ENCODE measurements around the gene ATP5PD.
"Not testable (repeated sequence)": the region's sequence is repeated elsewhere in the genome, so short reads cannot be mapped to it uniquely, and the experiment has no call there.

The ATP5PD gene

DNA sequence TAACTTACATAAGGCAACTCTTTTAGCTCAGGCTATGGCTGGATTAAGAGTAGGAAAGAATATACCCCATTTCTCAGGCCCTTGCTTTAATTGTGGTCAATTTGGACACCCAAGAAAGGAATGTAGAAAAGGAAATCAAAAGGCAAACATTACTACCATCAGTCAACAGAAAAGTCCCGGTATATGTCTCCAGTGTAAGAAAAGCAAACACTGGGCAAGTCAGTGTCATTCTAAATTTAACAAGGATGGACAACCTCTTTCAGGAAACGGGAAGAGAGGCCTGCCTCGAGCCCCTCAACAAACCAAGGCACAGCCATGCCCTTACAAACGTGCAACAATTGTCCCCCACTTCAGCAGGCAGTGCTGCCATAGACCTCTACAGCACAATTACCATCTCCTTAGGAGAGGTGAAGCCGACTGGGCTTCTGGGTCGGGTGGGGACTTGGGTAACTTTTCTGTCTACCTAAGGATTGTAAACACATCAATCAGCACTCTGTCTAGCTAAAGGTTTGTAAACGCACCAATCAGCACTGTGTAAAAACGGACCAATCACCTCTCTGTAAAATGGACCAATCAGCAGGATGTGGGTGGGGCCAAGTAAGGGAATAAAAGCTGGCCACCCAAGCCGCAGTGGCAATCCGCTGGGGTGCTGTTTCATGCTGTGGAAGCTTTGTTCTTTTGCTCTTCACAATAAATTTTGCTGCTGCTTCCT lies 21.9 kb downstream of the ATP5PD start:
- no peak for DNase-seq (ENCODE audit: low read depth, low spot score)

DNA sequence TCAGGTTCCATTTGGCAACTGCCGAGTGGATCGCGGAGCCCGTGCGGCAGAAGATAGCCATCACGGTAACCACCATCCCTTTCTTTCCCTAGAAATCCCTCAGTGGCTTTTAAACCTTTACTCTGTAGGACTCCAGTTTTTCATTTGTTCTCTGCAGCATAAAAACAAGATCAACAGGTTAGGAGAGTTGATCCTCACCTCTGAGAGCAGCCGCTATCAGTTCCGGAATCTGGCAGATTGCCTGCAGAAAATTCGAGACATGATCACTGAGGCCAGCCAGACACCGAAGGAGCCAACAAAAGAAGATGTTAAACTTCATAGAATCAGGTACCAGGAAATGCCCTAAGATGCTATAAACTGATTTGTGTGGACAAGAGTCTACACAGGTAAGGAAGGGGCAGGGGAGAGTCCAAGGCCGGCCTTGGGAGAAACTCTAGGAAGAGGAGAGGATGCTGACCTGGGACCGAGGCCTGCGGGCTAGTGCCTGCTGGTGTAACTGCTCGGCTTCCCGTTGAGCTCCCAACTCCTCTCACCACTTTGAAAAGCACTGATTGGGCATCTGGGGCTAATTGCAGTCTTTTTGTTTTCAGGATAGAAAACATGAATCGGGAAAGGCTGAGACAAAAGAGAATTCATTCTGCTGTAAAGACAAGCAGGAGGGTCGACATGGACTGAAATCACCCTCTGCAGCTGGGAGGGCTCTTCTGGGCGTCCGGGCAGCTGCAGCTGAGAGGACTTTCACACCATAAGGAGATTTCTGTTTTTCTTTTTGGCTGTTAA lies 26.2 kb downstream of the ATP5PD start:
- DNase-seq (ENCODE audit: low read depth, low spot score): no peak

DNA sequence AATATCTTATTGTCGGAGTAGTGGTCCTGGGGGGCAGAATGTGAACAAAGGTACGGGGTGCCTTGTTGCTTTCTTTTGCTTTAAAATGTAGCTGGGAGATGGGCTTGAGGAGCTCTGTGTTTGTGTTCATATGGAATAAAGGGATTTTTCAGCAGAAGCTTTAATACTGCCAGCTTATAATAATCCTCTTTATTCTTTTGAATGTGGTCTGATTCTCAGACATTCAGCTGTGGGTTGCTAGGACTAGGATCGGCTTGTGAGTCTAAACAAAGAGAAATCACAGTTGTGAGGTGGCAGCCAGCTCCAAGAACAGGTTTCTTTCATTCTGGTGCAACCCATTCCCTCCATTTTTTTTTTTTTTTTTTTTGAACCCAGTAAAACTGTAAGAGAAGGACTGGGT lies 27.1 kb downstream of the ATP5PD start:
- no peak for DNase-seq (ENCODE audit: low read depth, low spot score)

DNA sequence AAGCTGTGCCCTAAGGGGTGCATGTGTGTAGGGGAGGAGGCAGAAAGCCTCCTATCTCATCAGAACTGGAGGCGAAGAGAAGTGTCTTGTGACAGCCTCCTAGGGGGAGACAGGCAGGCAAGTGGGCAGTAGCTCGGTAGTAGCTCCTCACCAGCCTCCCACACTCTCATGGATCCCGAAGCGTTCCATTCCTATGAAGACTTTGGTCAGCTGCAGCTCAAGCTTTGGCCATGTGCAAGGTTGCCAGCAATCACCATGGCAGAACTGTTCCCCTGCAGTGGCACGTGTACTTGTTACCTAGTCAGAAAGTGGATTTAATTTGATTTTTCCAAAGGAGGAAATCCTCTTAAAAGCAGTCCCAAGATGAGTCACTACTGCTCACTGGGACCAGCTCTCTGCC lies 27.6 kb downstream of the ATP5PD start:
- no peak for DNase-seq (ENCODE audit: low read depth, low spot score)

DNA sequence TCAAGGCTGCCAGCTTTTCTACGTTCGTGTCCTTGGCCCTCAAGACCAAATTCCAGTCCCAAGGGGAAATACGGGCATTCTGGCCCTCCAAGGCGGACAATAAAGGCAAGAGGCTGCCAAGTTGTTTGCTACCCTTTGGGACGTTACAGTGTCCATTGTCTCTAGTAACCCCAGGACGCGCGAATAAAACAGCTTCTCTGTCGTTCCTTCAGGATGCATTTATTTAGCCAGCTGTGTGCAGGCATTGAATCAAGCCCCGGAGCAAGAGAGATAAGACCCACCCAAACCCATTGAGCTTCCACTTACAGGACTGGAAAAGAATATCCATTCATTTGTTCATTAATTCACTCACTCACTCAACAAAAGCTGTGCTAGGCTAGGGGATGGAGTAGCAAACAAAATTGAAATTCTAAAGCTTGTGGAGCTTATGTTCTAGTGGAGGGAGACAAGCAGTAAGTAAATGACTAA lies 33.6 kb downstream of the ATP5PD start:
- DNase-seq (ENCODE audit: low read depth, low spot score): no peak

DNA sequence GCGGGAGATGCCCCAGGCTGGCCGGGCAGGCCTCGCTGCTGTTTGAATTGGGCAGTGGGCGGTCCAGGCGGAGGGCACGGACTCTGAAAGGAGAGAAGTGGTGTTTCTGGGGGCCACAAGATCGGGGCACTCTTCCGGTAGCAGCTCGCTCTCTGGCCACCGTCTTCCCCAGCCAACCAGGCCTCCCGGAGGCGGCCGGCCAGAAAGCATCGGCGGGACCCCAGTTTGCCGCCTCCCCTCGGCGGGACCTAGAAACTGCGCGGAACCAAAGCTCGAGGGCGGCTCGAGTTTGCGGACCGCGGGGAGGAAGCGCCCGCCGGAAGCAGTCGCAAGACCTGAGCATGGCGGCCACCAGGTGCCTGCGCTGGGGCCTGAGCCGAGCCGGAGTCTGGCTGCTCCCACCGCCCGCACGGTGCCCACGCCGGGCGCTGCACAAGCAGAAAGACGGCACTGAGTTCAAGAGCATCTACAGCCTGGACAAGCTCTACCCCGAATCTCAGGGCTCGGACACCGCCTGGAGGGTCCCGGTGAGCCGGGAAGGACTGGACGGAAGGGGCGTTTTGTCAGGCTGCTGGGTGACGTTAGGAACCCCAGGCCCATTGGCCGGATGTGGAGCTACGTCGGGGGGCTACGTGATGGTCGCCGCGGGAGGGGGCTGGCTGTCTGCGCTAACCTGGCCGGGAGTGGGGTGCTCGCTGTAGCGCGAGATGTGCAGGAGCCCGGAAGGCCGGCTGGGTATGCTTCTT lies 34.2 kb downstream of the ATP5PD start, which contains the start of gene MRPL58:
Gene MRPL58, plus strand, starts transcription at position 325 of the 746 bp plus-strand sequence. Its CDS starts 17 bp downstream, at position 342.
- DNase-seq (ENCODE audit: low read depth, low spot score): peak; percentile 41

DNA sequence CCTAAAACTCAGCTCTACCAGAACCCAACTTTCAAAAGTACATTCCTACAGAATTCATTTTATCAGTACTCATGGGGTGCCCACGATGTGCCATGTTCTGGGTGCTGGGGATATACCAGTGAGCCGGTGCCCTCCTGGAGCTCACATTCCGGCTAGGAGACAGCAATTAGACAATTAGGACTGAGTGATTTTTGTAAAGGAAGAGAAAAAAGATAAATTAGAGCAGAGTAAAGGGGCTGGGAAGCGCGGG lies 34.7 kb downstream of the ATP5PD start:
- no peak for DNase-seq (ENCODE audit: low read depth, low spot score)

DNA sequence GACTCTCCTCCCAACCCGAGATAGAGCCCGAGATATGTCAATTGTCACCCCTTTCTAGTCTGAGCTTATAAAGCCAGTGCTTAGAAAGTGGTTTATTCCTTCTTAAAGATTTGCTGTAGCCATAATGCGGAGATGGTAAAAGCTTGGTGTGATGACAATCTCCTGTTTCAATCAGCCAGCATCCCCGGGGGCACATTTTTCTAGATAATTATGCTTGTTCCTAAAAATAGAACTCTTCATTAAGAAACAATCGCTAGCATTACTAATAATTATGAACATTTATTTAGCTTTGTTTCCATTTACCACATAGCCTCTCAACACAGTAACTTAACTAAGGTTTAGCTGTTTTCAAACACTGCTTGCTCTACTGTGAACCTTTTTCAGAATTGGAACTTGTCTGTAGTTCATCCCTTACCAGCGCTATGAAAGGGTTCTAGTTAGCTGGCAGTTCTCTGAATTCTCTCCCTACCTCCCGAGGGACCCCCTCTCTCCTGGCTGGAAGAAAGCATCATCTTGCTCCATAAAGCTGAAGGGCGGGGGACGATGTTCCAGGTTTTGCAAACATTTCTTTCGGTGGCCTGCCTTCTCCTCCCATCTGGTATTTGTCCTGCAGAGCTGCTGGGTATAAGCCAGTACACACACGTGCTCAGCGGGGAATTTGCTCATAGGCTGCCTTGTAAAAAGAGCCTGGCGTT lies 35.2 kb downstream of the ATP5PD start:
- no peak for DNase-seq (ENCODE audit: low read depth, low spot score)

DNA sequence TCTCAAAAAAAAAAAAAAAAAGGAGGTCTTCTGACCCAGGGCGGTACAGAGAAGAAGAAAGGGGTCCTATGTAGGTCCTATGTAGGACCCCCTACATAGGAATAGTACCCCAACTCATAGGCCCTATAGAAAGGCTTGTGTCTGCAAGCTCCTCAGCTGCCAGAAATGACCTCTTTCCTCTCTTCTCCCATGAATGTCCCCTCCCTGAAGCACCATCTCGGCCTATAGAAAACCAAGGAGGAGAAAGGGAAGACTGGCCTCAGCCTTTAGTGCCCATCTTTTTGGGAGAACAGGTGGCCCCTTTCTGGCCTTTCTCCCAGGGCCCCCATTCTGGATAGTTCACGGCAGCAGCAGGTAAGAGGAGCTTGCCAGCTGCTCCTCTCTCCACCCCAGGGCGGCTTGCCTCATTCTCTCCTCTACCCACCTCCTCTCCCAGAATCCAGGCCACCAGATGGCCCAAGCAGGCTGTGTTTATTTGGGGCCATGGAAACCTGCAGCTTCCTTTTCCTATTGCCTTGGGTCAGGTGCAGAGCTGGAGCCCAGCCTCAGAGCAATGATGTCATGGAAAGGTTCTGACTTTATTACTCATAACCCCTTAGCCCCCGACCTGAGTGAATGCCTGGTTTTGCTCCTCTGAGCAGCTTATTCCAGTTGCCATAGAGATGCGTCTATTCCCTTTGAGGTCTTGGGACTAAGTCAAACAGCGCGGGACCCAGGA lies 35.9 kb downstream of the ATP5PD start:
- DNase-seq (ENCODE audit: low read depth, low spot score): no peak

DNA sequence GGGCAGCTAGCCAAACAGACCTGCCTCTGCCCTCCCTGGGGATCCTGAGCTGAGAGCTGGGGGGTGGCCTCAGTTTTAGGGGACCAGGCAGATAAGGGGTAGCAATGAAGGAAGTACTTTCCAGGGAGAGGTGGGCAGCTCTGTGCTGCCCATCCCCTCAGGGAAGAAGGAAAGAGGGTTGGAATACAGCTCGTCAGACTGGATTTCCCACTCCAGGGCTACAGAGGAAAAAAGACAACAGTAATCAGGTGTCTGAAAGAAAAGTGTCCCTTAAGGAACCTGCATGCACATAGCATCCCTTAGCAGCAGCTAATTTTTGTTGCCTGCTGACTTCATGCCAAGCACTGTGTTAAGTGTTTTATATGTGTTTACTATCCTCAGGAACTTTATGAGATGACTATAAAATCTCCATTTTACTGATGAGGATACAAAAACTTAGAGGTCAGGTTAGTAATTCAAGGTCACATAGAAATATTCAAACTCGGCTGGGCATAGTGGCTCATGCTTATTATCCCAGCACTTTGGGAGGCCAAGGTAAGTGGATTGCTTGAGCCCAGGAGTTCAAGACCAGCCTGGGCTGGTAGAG lies 37.5 kb downstream of the ATP5PD start:
- no peak for DNase-seq (ENCODE audit: low read depth, low spot score)

DNA sequence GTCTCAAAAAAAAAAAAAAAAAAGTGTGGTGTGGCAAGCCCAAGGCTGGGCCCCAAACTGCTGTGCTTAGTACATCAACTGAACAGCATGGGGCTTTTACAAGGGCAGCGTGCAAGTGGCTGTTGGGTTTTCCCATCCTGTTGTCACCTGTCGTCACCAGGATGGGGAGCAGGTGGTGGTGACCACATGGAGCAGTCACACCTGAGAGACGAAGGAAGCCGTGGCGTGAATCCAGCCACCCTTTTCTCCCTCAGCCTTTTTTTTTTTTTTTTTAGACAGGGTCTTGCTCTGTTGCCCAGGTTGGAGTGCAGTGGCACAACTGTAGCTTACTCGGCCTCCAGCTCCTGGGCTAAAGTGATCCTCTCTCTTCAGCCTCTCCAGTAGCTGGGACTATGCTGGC lies 38.4 kb downstream of the ATP5PD start:
- no peak for DNase-seq (ENCODE audit: low read depth, low spot score)

DNA sequence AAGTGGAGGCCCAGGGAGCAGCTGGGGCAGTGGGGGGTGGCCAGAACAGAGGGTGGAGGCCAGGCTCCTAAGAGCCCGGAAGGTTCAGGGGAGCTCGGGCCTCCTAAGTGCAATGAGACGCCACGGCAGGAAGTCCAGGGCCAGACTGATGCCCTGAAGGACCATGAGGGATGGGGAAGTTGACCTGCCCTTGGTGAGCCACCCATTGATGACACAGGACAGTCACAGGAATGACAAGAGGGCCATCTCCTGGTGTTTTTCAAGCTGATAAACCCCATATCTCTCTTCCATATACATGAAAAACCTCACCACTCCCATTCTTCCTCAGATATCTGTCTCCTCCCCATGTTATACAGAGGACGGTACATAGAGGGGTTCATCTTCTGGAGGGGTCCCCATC lies 40.1 kb downstream of the ATP5PD start:
- no peak for DNase-seq (ENCODE audit: low read depth, low spot score)

DNA sequence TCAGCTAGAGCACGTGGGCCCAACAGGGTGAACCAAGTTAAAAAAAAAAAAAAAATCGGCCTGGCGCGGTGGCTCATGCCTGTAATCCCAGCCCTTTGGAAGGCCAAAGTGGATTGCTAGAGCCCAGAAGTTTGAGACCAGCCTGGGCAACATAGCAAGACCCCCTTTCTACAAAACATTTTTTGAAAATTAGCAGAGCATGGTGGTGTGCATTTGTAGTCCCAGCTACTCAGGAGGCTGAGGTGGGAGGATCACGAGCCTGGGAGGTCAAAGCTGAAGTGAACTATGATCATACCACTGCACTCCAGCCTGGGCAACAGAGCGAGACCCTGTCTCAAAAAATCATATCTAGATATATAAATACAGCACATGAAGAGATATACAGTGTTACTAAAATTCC lies 40.7 kb downstream of the ATP5PD start:
- not testable (repeated sequence) for DNase-seq (ENCODE audit: low read depth, low spot score)

DNA sequence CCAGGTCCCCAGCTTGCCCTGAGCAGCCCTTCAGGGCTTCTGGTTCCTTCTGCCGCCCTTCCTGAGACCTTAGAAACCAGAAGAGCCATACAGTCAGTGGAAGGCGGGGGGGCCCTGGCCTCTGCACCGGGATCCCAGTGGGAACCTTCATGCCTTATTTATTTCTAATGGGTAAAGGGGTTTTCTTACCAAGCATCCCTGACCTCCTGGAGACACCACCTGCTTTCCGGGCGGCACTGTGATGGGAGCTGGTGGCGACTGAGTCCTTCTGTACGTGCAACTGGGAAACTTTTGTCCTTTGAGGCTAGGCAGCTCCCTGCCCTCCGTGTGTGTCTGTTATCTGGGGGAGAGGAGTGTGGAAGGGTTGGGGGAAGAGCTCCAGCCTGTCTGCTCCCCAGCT lies 41.5 kb downstream of the ATP5PD start:
- DNase-seq (ENCODE audit: low read depth, low spot score): no peak

DNA sequence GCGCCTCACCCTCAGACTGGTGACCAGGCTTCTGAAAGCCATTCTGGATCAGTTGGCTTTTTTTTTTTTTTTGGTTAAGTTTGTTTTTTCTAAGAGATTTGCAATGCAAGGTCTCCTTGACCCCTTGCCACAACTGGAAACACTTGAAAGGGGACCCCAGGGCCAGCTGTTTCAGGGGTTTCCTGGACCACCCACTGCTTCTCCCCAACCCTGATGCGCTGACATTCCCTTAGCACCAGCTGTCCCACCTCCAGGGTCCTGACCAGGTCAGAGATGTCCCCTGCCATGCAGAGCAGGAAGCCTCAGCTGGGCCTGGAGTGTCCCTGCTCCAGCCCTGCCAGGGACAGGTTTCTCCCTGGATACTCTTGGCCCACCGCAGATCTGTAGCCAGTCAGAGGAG lies 42.4 kb downstream of the ATP5PD start:
- DNase-seq (ENCODE audit: low read depth, low spot score): no peak

DNA sequence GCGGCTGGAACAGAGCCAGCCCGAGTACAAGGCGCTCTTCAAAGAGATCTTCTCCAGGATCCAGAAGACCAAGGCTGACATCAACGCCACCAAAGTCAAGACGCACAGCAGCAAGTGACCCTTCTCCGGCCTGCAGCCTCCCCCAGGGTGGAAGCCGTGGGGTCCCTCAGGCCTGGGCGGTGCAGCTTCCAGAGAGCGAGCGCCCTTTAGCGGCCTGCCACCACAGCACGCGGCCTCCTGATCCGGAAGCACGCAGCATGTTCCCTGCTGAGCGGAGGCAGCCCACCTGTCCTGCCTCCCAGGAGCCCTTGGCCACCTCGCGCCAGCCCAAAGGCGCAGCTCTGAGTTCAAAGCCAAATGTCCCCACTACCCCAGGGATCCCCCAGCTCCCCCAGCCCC lies 42.8 kb downstream of the ATP5PD start:
- no peak for DNase-seq (ENCODE audit: low read depth, low spot score)

DNA sequence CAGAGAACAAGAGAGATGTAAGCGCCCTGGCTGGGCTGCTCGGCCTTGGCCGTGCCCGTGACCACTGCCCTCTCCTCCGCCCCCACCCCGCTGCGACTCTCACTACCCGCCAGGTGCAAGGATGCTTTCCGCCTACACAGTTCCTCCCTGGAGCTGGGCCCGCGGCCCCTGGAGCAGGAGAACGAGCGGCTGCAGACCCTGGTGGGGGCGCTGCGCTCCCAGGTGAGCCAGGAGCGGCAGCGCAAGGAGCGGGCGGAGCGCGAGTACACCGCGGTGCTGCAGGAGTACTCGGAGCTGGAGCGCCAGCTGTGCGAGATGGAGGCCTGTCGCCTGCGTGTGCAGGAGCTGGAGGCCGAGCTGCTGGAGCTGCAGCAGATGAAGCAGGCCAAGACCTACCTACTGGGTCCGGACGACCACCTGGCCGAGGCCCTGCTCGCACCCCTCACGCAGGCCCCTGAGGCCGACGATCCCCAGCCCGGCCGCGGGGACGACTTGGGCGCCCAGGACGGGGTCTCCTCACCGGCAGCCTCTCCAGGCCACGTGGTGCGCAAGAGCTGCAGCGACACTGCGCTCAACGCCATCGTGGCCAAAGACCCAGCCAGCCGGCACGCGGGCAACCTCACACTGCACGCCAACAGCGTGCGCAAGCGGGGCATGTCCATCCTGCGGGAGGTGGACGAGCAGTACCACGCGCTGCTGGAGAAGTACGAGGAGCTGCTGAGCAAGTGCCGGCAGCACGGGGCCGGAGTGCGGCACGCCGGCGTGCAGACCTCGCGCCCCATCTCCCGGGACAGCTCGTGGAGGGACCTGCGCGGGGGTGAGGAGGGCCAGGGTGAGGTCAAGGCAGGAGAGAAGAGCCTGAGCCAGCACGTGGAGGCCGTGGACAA lies 43.5 kb downstream of the ATP5PD start:
- DNase-seq (ENCODE audit: low read depth, low spot score): no peak

DNA sequence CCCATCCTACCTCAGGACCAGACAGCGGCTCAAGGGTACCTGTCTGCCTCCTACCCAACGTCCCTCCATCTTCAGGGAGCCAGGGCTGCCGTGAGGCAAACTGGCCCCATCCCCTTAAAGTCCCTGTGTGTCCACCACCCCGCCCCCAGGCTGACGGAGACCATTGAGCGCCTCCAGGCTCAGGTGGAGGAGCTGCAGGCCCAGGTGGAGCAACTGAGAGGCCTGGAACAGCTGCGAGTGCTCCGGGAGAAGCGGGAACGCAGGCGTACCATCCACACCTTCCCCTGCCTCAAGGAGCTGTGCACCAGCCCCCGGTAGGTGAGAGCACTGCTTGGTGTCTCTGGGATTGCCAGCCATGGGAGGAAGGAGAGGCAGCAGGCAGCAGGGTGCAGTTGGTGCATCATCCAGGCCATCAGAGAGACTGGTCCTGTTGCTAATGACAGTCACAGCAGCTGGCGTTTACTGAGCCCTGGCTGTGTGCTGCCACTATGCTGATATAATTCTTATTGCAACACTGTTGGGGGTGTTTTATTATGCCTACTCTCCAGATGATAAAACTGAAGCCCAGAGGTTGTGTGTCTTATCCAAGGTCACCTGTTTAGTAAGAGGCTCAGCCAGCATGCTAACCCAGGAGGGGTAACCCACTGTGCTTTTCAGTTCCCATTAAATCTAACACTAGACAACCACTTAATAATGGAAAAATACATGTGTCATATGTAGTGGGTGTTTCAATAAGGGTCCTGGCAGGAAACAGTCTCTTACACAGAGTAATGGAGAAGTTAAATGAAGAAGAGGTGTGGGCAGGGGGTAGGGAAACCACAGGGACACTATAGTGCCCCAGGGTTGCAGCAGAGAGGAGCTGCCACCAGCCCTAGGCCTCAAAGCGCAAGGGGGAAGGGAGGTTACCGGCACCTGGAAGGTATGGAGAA lies 44.6 kb downstream of the ATP5PD start:
- no peak for DNase-seq (ENCODE audit: low read depth, low spot score)

DNA sequence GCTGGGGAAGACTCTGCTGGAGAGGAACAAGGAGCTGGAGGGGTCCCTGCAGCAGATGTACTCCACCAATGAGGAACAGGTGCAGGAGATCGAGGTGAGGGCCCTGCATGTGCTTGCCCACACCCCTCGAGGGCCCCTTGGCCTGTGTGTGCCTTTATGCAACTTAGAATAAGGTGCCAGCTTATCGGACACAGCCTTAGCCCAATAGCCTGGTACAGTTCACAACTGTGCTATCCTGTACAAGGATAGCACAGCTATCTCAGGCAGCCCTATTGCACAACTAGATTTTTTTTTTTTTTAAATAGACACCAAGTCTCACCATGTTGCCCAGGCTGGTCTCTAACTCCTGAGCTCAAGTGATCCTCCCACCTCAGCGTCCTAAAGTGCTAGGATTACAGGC lies 47.2 kb downstream of the ATP5PD start:
- DNase-seq (ENCODE audit: low read depth, low spot score): no peak

All from brain pericyte (primary cell).